OCI-LY7 (cell line): Measurements from ENCODE around the gene NCAM1.

Experiments
- CTCF ChIP-seq: fragments of 200-600 bp; sonication (generic); conservative IDR thresholded peaks from 2 replicates; pipeline ENCODE4 v1.5.1; 2014; ENCODE audit warnings: mild to moderate bottlenecking, antibody characterized with exemption, low read length, moderate library complexity, mixed read lengths
- EZH2phosphoT487 ChIP-seq: fragments of 200-600 bp; sonication (generic); IDR thresholded peaks from 2 replicates; pipeline ENCODE4 v1.6.1; 2018; ENCODE audit warnings: low read depth, borderline replicate concordance, mild to moderate bottlenecking, mixed run types, antibody characterized with exemption, low read length, moderate library complexity, mixed read lengths

DNA sequence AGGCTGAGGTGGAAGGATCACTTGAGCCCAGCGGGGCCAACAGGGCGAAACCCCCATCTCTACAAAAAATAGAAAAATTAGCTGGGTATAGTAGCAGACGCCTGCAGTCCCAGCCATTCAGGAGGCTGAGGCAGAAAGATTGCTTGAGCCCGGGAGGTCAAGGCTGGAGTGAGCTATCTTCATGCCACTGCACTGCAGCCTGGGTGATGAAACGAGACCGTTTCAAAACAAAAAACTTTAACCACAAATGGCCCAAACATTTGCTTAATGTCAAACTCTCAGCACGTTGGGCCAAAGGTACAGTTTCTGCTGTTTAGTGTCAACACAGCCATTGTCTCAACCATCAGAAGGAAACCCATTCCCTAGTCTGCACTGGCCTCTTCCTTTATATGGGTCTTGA, 284.0 kb downstream of the NCAM1 start:
- TF ChIP-seq CTCF (no peak), EZH2phosphoT487 (no peak)
